Activated CD4-positive, alpha-beta memory T cell treated with anti-CD3 and anti-CD28 coated beads for 36 hours (primary cell): ENCODE measurements around the gene FOXP1. TPM values are rescaled to one million over a fixed set of nuclear protein-coding genes. Genes with fewer than 3 reads are reported as not detected.
A peak's percentile ranks its signal among the peaks of the same experiment; 100 is the strongest.

ENCODE experiments used
- CTCF ChIA-PET: fragments of 350-600 bp; sonication (Branson Sonifier 250); formaldehyde crosslinking; loops from one replicate; lab custom pipeline; 2021; ENCODE audit warnings: antibody characterized with exemption, inconsistent platforms; lab: Charles Lee
- POLR2A ChIA-PET: fragments of 350-600 bp; sonication (Branson Sonifier 250); formaldehyde crosslinking; loops from one replicate; lab custom pipeline; 2021; ENCODE audit warnings: antibody characterized with exemption; lab: Charles Lee
- DNase-seq: peaks from one replicate; pipeline ENCODE4 v3.0.0-alpha.2; 2020
- H3K27ac Mint-ChIP-seq: one replicate; pipeline ENCODE4 v1.8.0; 2021; ENCODE audit warnings: mixed read lengths
- H3K27me3 Mint-ChIP-seq: one replicate; pipeline ENCODE4 v1.8.0; 2021; ENCODE audit warnings: mixed read lengths
- H3K36me3 Mint-ChIP-seq: one replicate; pipeline ENCODE4 v1.8.0; 2021; ENCODE audit warnings: mixed read lengths
- H3K4me1 Mint-ChIP-seq: one replicate; pipeline ENCODE4 v1.8.0; 2021; ENCODE audit warnings: low read depth, mixed read lengths
- H3K4me3 Mint-ChIP-seq: one replicate; pipeline ENCODE4 v1.8.0; 2021; ENCODE audit warnings: mild to moderate bottlenecking, mixed read lengths
- H3K9me3 Mint-ChIP-seq: one replicate; pipeline ENCODE4 v1.8.0; 2021; ENCODE audit warnings: mixed read lengths
- intact Hi-C: fragments of 100-400 bp; cut with micrococcal nuclease; formaldehyde crosslinking; loops from one replicate; pipeline ENCODE4 v1.15.1; 2023
- total RNA-seq, 2 experiments: library from RNA; stranded (reverse); gene quantifications; one replicate each; pipeline ENCODE4 v1.2.3, GENCODE V29; 2021

Gene FOXP1
- total RNA-seq, 2 experiments from 2014 or later: 94.4 to 102 TPM

DNA sequence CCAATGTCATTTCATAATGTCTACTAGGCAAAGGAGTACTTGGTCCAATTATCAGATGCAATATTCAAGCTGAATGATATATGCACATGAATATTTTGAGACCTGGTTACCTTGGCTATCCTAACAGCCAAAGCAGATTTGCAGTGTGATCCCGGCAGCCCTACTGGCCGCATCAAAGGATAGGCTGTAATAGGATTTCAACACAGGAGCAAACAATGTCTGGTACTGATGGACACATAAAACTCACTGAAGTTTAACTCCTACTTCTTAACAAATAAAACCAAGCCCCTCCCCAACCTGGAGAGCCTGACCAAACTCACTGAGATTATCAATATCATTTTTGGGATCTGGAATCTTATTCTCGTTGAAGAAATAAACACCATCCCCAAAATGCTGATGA, 130.2 kb downstream of the FOXP1 start:
- no peaks in the 10 kb centered on the region for H3K36me3 Mint-ChIP-seq
- POLR2A ChIA-PET: interaction anchor here (1.0 to 2.1 kb wide), 4 partner anchors 10 to 129 kb away, joined by 3 to 8 read pairs (median 4); no protein-coding TSS in a partner anchor
- no peak for DNase-seq
- H3K27me3 Mint-ChIP-seq: no peaks in the 10 kb centered on the region
- CTCF ChIA-PET: interaction anchor here (2.2 kb wide), 1 partner anchor 9 kb away, joined by 5 read pairs; no protein-coding TSS in a partner anchor
- intact Hi-C loops: no loop called here
- peaks cover 93% of the 10 kb centered on the region for H3K4me1 Mint-ChIP-seq
- H3K4me3 Mint-ChIP-seq: no peak overlapping the region
- peak overlapping the region; percentile 90 for H3K27ac Mint-ChIP-seq
- no peaks in the 10 kb centered on the region for H3K9me3 Mint-ChIP-seq

DNA sequence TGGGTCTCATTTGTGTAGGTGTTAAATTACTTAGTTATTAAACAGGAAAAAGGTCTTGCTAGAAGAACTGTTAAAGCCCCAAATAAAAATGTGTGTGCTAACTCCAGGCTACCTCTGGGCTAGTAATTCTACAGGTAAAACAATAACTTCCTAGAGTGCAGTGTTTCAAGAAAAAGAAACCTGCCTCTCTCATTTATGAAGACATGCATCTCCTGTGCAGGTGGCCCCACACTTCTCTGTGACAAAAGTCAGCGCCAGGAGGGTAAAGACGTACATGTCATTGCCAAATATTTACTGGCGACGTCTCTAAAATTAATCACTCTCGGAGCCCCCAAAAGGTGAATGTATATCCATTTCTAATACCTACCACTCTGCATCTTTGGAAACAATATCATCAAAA, 131.7 kb downstream of the FOXP1 start:
- ChIA-PET POLR2A (no interaction called here), CTCF (interaction anchor here (1.0 kb wide), 1 partner anchor 133 kb away, joined by 3 read pairs; no protein-coding TSS in a partner anchor)
- peak overlapping the region; percentile 90 for H3K27ac Mint-ChIP-seq
- no peaks in the 10 kb centered on the region for H3K27me3 Mint-ChIP-seq
- intact Hi-C loops: no loop called here
- peak overlapping the region; percentile 23 for H3K4me3 Mint-ChIP-seq
- H3K4me1 Mint-ChIP-seq: peaks cover 93% of the 10 kb centered on the region
- H3K36me3 Mint-ChIP-seq: no peaks in the 10 kb centered on the region
- H3K9me3 Mint-ChIP-seq: no peaks in the 10 kb centered on the region
- no peak for DNase-seq

DNA sequence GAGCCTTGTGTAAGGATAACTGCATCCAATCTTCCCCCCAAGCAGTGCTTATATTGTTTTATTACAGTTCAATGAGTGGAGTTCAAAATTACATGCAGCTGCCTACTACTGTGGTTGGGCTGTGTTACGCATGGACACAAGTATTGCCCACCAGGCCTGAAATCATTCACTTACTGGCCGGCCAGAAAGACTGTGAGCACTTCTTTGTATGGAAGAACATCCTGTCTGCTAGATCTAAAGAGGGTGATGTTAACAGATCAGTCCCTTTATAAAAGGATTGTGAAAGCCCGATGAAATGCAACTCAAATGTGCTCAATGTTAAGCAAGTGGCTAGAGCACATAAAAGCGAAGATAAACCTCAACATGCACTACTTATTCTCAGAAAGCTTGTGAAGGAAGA, 132.5 kb downstream of the FOXP1 start:
- H3K36me3 Mint-ChIP-seq: no peaks in the 10 kb centered on the region
- peak overlapping the region; percentile 43 for H3K4me3 Mint-ChIP-seq
- H3K27me3 Mint-ChIP-seq: no peaks in the 10 kb centered on the region
- DNase-seq: no peak
- POLR2A ChIA-PET: no interaction called here
- H3K9me3 Mint-ChIP-seq: no peaks in the 10 kb centered on the region
- peak overlapping the region; percentile 90 for H3K27ac Mint-ChIP-seq
- H3K4me1 Mint-ChIP-seq: peaks cover 92% of the 10 kb centered on the region
- intact Hi-C loops: no loop called here
- CTCF ChIA-PET: interaction anchor here (0.6 to 1.0 kb wide), 2 partner anchors 87 to 134 kb away, joined by 3 read pairs; no protein-coding TSS in a partner anchor

DNA sequence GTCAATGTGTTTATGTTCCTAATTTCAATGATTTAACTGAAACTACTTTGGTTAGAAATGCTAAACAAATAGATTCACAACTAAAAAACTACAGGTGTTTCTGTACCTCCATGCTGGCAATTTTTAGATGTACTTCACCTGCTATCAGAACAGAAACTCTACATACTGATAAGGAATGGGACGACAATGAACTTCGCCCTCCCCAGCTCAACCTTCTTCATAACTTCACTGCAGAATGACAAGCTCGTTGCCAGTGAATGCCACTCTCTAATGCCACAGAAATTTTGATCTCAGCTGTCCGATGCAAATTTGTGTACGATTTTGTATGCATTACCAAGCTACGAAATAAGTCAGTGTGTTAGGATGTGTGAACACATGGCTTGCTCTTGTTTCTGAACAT, 133.4 kb downstream of the FOXP1 start:
- no peak for DNase-seq
- ChIA-PET CTCF (interaction anchor here (0.6 kb wide), 1 partner anchor 31 kb away, joined by 3 read pairs; no protein-coding TSS in a partner anchor), POLR2A (interaction anchor here (0.6 kb wide), 1 partner anchor 1071 kb away, joined by 3 read pairs; no protein-coding TSS in a partner anchor)
- no peaks in the 10 kb centered on the region for H3K27me3 Mint-ChIP-seq
- intact Hi-C loops: no loop called here
- no peak overlapping the region for H3K4me3 Mint-ChIP-seq
- H3K36me3 Mint-ChIP-seq: no peaks in the 10 kb centered on the region
- H3K9me3 Mint-ChIP-seq: no peaks in the 10 kb centered on the region
- peaks cover 89% of the 10 kb centered on the region for H3K4me1 Mint-ChIP-seq
- H3K27ac Mint-ChIP-seq: peak overlapping the region; percentile 4

DNA sequence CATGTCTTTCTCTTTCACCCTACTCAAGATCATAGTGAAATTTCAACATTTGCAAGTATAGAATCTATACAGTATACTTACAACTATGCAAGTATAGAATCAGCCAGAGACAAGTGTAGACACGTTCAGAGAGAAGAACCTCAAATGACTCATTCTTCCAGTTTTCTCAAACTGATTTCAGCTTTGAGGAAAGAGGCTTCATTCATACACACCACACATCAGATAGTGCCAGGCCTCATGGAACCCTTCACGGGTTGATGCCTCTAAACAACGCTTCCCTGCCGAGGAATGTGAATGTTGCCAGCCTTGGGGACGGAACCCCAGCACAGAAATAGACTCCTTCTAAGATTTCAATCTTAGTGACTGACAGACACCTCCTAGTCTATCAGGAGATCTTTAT, 135.7 kb downstream of the FOXP1 start:
- POLR2A ChIA-PET: interaction anchor here (0.5 to 1.1 kb wide), 3 partner anchors 13 to 53 kb away, joined by 3 to 4 read pairs (median 3); no protein-coding TSS in a partner anchor
- intact Hi-C loops: loop anchor here (1.0 kb wide), 1 partner anchor 7 kb away; no protein-coding TSS in a partner anchor
- H3K4me3 Mint-ChIP-seq: no peak overlapping the region

GRCh38 chr3:71447197-71447596, 136.3 kb downstream of the FOXP1 start:
- peaks cover 86% of the 10 kb centered on the region for H3K4me1 Mint-ChIP-seq
- no peak overlapping the region for H3K4me3 Mint-ChIP-seq
- peak; percentile 46 for DNase-seq
- peaks cover 2% of the 10 kb centered on the region for H3K36me3 Mint-ChIP-seq
- intact Hi-C loops: loop anchor here (1.0 kb wide), 1 partner anchor 8 kb away; no protein-coding TSS in a partner anchor
- no peaks in the 10 kb centered on the region for H3K27me3 Mint-ChIP-seq
- POLR2A ChIA-PET: interaction anchor here (0.5 to 1.1 kb wide), 3 partner anchors 14 to 52 kb away, joined by 3 to 4 read pairs (median 3); no protein-coding TSS in a partner anchor
- CTCF ChIA-PET: interaction anchor here (0.6 kb wide), 1 partner anchor 87 kb away, joined by 3 read pairs; no protein-coding TSS in a partner anchor
- peak overlapping the region; percentile 88 for H3K27ac Mint-ChIP-seq
- H3K9me3 Mint-ChIP-seq: no peaks in the 10 kb centered on the region

More for the DNA sequence above, 135.7 kb downstream of the FOXP1 start:
- Mint-ChIP-seq H3K36me3 (peaks cover 2% of the 10 kb centered on the region), H3K9me3 (no peaks in the 10 kb centered on the region), H3K27me3 (no peaks in the 10 kb centered on the region), H3K4me1 (peaks cover 88% of the 10 kb centered on the region), H3K27ac (peak overlapping the region; percentile 76)
- CTCF ChIA-PET: no interaction called here
- DNase-seq: peak; percentile 44

- intact Hi-C loops: loop anchor here (1.0 kb wide), 1 partner anchor 9 kb away; no protein-coding TSS in a partner anchor
- no peak for DNase-seq
- POLR2A ChIA-PET: interaction anchor here (1.1 kb wide), 1 partner anchor 33 kb away, joined by 3 read pairs; no protein-coding TSS in a partner anchor
- Mint-ChIP-seq H3K4me1 (peaks cover 86% of the 10 kb centered on the region), H3K36me3 (peaks cover 2% of the 10 kb centered on the region), H3K27me3 (no peaks in the 10 kb centered on the region), H3K4me3 (no peak overlapping the region), H3K27ac (peak overlapping the region; percentile 88), H3K9me3 (no peaks in the 10 kb centered on the region)
- CTCF ChIA-PET: interaction anchor here (0.6 kb wide), 2 partner anchors 30 to 87 kb away, joined by 3 to 4 read pairs; no protein-coding TSS in a partner anchor
Measured at GRCh38 chr3:71446734-71447133, 136.8 kb downstream of the FOXP1 start.

DNA sequence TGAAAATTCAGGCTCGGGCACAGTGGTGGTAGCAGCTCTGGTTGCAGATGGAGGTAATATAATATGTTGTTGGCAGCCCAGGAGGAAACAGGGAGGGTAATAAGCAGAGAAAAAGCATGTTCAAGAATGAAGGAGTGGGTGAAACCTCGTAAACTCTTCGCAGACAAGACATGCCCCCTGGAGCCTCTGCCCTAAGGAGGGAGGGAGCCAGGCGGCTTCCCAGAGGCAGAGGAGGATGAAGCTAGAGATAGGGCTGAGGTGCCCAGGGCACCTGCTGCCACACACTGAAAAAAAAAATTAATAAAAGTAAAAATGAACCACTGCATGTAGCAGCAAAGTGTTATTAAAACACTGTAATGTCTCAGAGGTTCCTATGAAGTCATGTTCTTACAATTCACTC, 137.3 kb downstream of the FOXP1 start:
- ChIA-PET CTCF (interaction anchor here (0.6 kb wide), 1 partner anchor 30 kb away, joined by 4 read pairs; no protein-coding TSS in a partner anchor), POLR2A (no interaction called here)
- H3K4me3 Mint-ChIP-seq: no peak overlapping the region
- peaks cover 86% of the 10 kb centered on the region for H3K4me1 Mint-ChIP-seq
- H3K27ac Mint-ChIP-seq: peak overlapping the region; percentile 68
- H3K27me3 Mint-ChIP-seq: no peaks in the 10 kb centered on the region
- intact Hi-C loops: no loop called here
- no peaks in the 10 kb centered on the region for H3K9me3 Mint-ChIP-seq
- DNase-seq: no peak
- peaks cover 2% of the 10 kb centered on the region for H3K36me3 Mint-ChIP-seq

- ChIA-PET CTCF (no interaction called here), POLR2A (interaction anchor here (0.9 to 2.5 kb wide), 6 partner anchors 16 to 381 kb away, joined by 3 to 9 read pairs (median 3); no protein-coding TSS in a partner anchor)
- no peaks in the 10 kb centered on the region for H3K27me3 Mint-ChIP-seq
- no peak for DNase-seq
- intact Hi-C loops: loop anchor here (1.0 to 5.0 kb wide), 8 partner anchors 16 to 433 kb away; no protein-coding TSS in a partner anchor
- H3K36me3 Mint-ChIP-seq: peaks cover 2% of the 10 kb centered on the region
- peak overlapping the region; percentile 95 for H3K27ac Mint-ChIP-seq
- peak overlapping the region; percentile 65 for H3K4me3 Mint-ChIP-seq
- H3K9me3 Mint-ChIP-seq: no peaks in the 10 kb centered on the region
- peaks cover 85% of the 10 kb centered on the region for H3K4me1 Mint-ChIP-seq
Measured at GRCh38 chr3:71444861-71445259, 138.7 kb downstream of the FOXP1 start.

DNA sequence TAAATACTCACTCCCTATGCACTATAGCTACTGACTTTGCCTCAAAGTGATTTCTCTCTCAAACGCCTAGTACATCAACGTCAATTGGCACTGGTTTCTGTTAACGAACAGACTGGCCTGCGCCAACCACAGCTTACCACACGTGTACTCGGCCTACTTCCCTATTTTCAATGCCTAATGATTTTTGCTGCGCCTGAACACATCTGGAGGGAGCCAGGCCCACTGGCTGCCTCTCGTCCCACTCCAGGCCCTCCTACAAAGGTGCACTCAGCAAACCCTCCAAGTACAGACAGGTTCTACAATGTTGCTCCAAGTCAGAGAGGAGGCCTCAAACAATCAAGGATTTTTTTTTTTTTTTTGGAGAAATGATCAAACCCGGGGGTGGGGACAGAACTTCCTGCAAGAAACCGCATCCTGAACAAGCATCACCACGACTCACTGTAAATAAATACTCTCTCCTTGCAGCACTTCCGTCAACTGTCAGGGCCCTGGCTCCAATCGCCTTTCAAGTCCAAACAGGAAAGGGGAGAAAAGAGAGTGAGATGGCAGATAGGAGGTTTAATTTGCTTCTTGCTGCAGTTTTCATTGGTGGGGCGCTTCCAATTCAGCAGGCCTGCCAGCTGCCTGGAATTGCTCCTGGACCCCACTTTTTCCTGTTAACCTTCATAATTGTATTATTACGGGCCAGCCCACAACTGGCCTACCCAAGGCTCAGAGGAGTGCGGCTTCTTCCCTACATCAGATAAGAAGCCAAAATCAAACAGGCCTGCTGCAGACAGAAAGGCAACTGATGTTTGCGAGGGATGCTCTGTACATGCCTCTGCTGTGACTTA, 139.3 kb downstream of the FOXP1 start:
- Mint-ChIP-seq H3K9me3 (no peaks in the 10 kb centered on the region), H3K27ac (peak overlapping the region; percentile 95), H3K4me3 (peak overlapping the region; percentile 65), H3K27me3 (no peaks in the 10 kb centered on the region), H3K4me1 (peaks cover 87% of the 10 kb centered on the region), H3K36me3 (peaks cover 2% of the 10 kb centered on the region)
- ChIA-PET POLR2A (interaction anchor here (0.7 to 2.5 kb wide), 8 partner anchors 10 to 380 kb away, joined by 3 to 9 read pairs (median 3); no protein-coding TSS in a partner anchor), CTCF (interaction anchor here (1.0 kb wide), 1 partner anchor 10 kb away, joined by 5 read pairs; no protein-coding TSS in a partner anchor)
- intact Hi-C loops: loop anchor here (1.0 to 5.0 kb wide), 8 partner anchors 17 to 432 kb away; no protein-coding TSS in a partner anchor
- DNase-seq: peak; percentile 79

DNA sequence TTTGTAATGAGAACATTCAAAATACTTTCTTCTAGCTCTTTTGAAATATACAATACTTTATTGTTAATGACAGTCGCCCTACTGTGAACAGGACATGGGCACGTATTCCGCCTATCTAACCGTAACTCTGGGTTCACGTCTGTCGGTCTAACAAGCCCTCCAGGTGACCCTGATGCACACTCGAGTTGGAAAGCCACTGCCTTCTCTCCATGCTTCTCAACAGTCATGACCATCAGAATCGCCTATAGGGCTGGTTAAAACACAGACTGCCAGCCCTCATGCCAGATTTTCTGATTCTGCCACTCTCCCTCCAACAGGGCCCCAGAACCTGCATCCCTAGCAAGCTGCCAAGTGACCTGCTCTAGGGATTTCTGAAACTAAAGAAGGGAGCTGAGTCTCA, 140.2 kb downstream of the FOXP1 start:
- ChIA-PET POLR2A (interaction anchor here (0.7 to 2.5 kb wide), 5 partner anchors 11 to 83 kb away, joined by 3 to 9 read pairs (median 3); no protein-coding TSS in a partner anchor), CTCF (interaction anchor here (0.6 to 1.0 kb wide), 2 partner anchors 11 to 13 kb away, joined by 3 to 5 read pairs; no protein-coding TSS in a partner anchor)
- intact Hi-C loops: loop anchor here (5.0 kb wide), 2 partner anchors 316 to 431 kb away; no protein-coding TSS in a partner anchor
- peak overlapping the region; percentile 11 for H3K4me3 Mint-ChIP-seq
- peak overlapping the region; percentile 95 for H3K27ac Mint-ChIP-seq
- H3K27me3 Mint-ChIP-seq: no peaks in the 10 kb centered on the region
- peaks cover 2% of the 10 kb centered on the region for H3K36me3 Mint-ChIP-seq
- no peaks in the 10 kb centered on the region for H3K9me3 Mint-ChIP-seq
- H3K4me1 Mint-ChIP-seq: peaks cover 88% of the 10 kb centered on the region
- no peak for DNase-seq
